ENCODE measurements around the gene PPOX. TPM values are rescaled to one million over a fixed set of nuclear protein-coding genes. Genes with fewer than 3 reads are reported as not detected.

Gene PPOX
- total RNA-seq, 1 donor from 2014 or later, result 18.3 TPM

DNA sequence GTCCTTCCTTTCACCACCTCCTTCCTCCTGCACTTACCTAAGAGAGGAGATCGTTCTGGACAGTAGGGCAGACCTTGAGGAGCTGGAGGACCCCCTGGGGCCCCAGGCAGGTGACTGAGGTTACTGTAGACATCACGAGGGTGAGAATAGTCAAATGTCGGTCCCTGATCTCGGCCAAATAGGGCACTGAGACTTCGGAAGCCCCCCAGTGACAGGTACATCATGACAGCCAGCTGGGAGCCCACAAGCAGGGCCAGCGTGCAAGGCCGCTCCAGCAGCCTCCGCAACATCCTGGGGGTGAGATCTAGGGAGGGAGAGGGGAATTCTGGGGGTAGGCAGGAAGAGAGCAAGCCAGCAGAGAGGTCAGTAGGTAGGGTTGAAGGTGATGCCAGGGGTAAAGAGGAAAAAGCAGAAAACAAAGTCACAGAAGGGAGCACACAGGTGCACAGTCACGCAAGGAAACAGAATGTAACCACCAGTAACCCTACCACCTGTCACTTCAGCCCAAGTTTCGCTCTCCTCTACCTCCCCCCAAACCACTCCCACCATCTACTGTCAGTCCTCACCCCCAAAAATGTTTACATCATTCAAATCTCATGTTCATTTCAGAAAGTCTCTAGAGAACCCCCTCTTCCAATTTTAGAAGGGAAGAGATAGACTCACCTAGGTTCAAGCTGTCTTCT lies 9.7 kb downstream of the PPOX start:
- H3K27me3 Mint-ChIP-seq (ENCODE audit: insufficient read depth, low read depth), result peaks cover 3% of the 10 kb centered on the region
- H3K27ac Mint-ChIP-seq, result no peak overlapping the region

DNA sequence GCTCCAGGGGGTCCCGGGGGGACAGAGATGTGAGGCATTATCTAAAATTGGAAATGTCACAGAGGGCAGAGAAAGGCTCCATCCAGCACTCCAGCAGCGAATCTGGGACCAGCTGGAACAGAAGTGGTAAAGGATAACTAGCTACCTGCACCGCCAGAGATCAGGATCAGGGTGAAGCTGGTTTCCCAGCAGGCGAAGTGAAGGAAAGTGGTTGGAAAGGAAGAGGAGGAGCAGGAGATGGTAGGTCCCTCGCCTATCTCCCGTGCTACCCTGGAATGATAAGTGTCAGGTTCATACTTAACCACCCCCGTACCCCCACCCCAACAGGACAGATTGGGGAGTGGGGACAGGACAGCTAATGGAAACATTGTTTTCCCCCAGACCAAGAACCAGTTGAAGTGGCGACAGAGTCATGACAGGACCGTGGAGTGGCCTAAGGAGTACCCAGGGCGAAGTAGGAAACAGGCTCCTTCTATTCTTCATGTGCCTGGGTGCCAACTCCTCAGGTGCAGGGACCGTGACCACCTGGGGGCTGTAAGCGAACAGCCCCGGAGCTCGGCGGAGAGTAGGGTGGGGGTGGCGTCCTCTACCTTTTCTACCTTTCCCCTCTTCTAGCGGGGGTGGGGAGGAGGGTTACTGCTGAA lies 10.4 kb downstream of the PPOX start:
- peaks cover 3% of the 10 kb centered on the region for H3K27me3 Mint-ChIP-seq (ENCODE audit: insufficient read depth, low read depth)
- H3K36me3 Mint-ChIP-seq, result peaks cover 23% of the 10 kb centered on the region
- H3K4me1 Mint-ChIP-seq, result peaks cover 24% of the 10 kb centered on the region
- Histone ChIP-seq H3K36me3 (no peaks in the 10 kb centered on the region), H3K9me3 (ENCODE audit: low read depth) (no peaks in the 10 kb centered on the region), H3K27ac (no peak overlapping the region), H3K27me3 (peaks cover 10% of the 10 kb centered on the region), H3F3A (ENCODE audit: low read depth) (peaks cover 10% of the 10 kb centered on the region), H3K4me2 (peak overlapping the region; percentile 94), H3K4me1 (no peaks in the 10 kb centered on the region), H4K20me1 (ENCODE audit: low read depth) (no peaks in the 10 kb centered on the region), H3K79me2 (ENCODE audit: low read depth) (no peaks in the 10 kb centered on the region), H3K4me3 (peak overlapping the region; percentile 82), H2AFZ (replicated peaks) (peak overlapping the region; percentile 98), H3K9ac (peak overlapping the region; percentile 49)
- peak overlapping the region; percentile 17 for H3K27ac Mint-ChIP-seq
- H3K9me3 Mint-ChIP-seq, result no peaks in the 10 kb centered on the region
- no peak for TF ChIP-seq EZH2phosphoT487 (IDR thresholded peaks at IDR 0.05)
- TF ChIP-seq, protein P1, sequence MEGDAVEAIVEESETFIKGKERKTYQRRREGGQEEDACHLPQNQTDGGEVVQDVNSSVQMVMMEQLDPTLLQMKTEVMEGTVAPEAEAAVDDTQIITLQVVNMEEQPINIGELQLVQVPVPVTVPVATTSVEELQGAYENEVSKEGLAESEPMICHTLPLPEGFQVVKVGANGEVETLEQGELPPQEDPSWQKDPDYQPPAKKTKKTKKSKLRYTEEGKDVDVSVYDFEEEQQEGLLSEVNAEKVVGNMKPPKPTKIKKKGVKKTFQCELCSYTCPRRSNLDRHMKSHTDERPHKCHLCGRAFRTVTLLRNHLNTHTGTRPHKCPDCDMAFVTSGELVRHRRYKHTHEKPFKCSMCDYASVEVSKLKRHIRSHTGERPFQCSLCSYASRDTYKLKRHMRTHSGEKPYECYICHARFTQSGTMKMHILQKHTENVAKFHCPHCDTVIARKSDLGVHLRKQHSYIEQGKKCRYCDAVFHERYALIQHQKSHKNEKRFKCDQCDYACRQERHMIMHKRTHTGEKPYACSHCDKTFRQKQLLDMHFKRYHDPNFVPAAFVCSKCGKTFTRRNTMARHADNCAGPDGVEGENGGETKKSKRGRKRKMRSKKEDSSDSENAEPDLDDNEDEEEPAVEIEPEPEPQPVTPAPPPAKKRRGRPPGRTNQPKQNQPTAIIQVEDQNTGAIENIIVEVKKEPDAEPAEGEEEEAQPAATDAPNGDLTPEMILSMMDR (IDR thresholded peaks at IDR 0.05), result no peak
- TF ChIP-seq EZH2 (IDR thresholded peaks at IDR 0.05), result no peak
- H3K4me3 Mint-ChIP-seq, result peak overlapping the region; percentile 99
- DNase-seq (ENCODE audit: low spot score), result no peak

More for the DNA sequence above, 9.7 kb downstream of the PPOX start:
- H3K4me3 Mint-ChIP-seq, result peak overlapping the region; percentile 99
- H3F3A ChIP-seq (ENCODE audit: low read depth), result peaks cover 10% of the 10 kb centered on the region
- no peaks in the 10 kb centered on the region for H4K20me1 ChIP-seq (ENCODE audit: low read depth)
- peaks cover 25% of the 10 kb centered on the region for H3K36me3 Mint-ChIP-seq
- H3K9me3 ChIP-seq (ENCODE audit: low read depth), result no peaks in the 10 kb centered on the region
- H3K27me3 ChIP-seq, result peaks cover 10% of the 10 kb centered on the region
- no peaks in the 10 kb centered on the region for H3K36me3 ChIP-seq
- H3K4me1 ChIP-seq, result no peaks in the 10 kb centered on the region
- no peak for DNase-seq (ENCODE audit: low spot score)
- no peak for TF ChIP-seq EZH2phosphoT487 (IDR thresholded peaks at IDR 0.05)
- no peak for TF ChIP-seq EZH2 (IDR thresholded peaks at IDR 0.05)
- TF ChIP-seq, protein P1 (IDR thresholded peaks at IDR 0.05), result no peak
- no peaks in the 10 kb centered on the region for H3K79me2 ChIP-seq (ENCODE audit: low read depth)
- H3K4me3 ChIP-seq, result no peak overlapping the region
- H3K4me1 Mint-ChIP-seq, result peaks cover 24% of the 10 kb centered on the region
- H2AFZ ChIP-seq (replicated peaks), result no peak overlapping the region
- H3K4me2 ChIP-seq, result peak overlapping the region; percentile 94
- no peak overlapping the region for H3K9ac ChIP-seq
- no peaks in the 10 kb centered on the region for H3K9me3 Mint-ChIP-seq
- H3K27ac ChIP-seq, result no peak overlapping the region

DNA sequence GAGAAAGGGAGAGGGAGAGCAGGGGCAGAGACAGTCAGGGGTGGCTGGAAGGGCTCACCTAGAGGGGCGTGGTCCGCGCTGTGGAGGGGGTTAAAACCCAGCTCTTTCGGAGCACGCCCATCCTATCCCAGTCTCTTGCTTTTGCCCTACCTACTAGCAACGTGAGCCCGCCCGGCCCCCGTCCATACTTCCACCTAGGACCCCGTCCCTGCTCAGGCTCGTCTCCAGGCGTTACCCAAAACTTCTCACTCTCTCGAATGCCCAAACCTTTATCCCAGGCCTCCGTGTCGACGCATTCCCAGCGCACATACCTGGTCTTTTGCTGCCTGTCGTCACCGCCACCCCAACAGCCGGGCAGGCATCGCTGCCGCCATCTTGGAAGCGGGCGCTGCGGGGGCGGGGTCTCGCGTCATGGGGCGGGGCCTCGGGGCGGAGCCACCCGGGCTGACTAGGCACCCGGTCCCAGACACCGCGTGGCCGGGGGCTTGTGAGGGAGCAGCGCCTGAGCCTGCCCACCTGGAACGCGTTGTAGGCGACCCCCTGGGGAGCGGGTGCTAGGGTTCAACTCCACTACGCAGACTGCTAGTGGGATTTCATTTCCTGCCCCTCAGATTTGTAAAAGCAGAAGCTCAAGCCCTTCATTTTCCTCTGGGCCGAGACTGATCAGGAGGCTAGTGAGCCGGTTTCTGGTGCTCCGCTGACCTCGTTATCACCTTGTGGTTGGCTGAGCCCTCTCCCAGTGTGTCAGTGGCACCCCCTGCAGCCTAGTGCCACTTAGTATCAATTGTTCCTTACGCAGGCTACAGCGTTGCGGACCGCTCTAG lies 11.1 kb downstream of the PPOX start, which contains the start of gene B4GALT3:
Gene B4GALT3 (minus strand): TSS at position 396 of the 824 bp plus-strand sequence. CDS start 1,447 bp downstream, outside the sequence.
- Histone ChIP-seq H3K79me2 (ENCODE audit: low read depth) (no peaks in the 10 kb centered on the region), H3F3A (ENCODE audit: low read depth) (peaks cover 10% of the 10 kb centered on the region), H4K20me1 (ENCODE audit: low read depth) (no peaks in the 10 kb centered on the region), H3K27ac (no peak within 1 kb of the TSS), H3K36me3 (no peaks in the 10 kb centered on the region), H2AFZ (replicated peaks) (peak within 1 kb of the TSS; percentile 98), H3K27me3 (peaks cover 10% of the 10 kb centered on the region), H3K9ac (peak within 1 kb of the TSS; percentile 49), H3K4me3 (peak within 1 kb of the TSS; percentile 82), H3K4me2 (peak within 1 kb of the TSS; percentile 94), H3K4me1 (no peaks in the 10 kb centered on the region), H3K9me3 (ENCODE audit: low read depth) (no peaks in the 10 kb centered on the region)
- Mint-ChIP-seq H3K4me3 (peak within 1 kb of the TSS; percentile 99), H3K9me3 (no peaks in the 10 kb centered on the region), H3K27ac (peak within 1 kb of the TSS; percentile 99), H3K27me3 (ENCODE audit: insufficient read depth, low read depth) (peaks cover 3% of the 10 kb centered on the region), H3K4me1 (peaks cover 24% of the 10 kb centered on the region), H3K36me3 (peaks cover 20% of the 10 kb centered on the region)
- peak; percentile 90 for DNase-seq (ENCODE audit: low spot score)
- TF ChIP-seq EZH2phosphoT487 (IDR thresholded peaks at IDR 0.05), result no peak
- TF ChIP-seq, protein P1 (IDR thresholded peaks at IDR 0.05), result peak; percentile 21

Measured in neural progenitor cell (in vitro differentiated cells).